ENCODE measurements around the gene ELMO1.

Gene ELMO1

DNA sequence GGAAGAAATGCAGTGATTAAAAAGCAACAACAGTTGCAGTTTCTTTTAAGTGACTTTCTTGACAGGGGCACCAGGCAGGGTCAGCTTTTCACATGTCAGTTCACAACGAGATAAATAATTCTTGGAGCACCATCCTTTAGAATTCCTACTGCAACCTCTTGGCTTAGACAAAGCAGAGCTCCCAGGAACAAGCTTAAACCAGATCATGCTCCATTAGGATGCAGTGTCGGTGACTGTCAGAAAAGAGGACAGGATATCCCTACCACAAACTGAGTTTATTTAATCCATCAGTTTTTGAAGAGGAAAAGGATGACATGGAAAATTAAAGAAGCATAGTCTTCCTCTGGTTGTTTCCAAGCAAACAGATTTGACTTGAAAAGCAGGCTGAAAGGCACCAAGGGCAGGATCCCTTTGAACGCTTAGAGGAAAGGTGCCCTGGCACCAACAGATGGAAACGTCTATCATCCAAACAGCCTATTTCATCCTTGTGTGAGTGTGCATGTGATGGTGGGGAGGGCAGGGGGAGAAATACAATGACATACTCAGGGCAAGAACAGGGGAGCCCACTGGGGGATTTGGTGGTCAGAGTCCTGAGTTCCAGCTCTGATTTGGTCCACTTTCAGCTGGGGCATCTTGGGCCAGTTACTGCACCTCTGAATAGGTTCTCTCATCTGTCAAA lies 392.3 kb downstream of the ELMO1 start:
- Histone ChIP-seq H3K27ac (no peak overlapping the region), H3K4me1 (peaks cover 0 to 4% (median 0%) of the 10 kb centered on the region in 4 donors), H3K4me3 (no peak overlapping the region), H3K9me3 (no peaks in the 10 kb centered on the region), H3K27me3 (no peaks in the 10 kb centered on the region), H3K36me3 (no peaks in the 10 kb centered on the region)
- TF ChIP-seq, protein P1, sequence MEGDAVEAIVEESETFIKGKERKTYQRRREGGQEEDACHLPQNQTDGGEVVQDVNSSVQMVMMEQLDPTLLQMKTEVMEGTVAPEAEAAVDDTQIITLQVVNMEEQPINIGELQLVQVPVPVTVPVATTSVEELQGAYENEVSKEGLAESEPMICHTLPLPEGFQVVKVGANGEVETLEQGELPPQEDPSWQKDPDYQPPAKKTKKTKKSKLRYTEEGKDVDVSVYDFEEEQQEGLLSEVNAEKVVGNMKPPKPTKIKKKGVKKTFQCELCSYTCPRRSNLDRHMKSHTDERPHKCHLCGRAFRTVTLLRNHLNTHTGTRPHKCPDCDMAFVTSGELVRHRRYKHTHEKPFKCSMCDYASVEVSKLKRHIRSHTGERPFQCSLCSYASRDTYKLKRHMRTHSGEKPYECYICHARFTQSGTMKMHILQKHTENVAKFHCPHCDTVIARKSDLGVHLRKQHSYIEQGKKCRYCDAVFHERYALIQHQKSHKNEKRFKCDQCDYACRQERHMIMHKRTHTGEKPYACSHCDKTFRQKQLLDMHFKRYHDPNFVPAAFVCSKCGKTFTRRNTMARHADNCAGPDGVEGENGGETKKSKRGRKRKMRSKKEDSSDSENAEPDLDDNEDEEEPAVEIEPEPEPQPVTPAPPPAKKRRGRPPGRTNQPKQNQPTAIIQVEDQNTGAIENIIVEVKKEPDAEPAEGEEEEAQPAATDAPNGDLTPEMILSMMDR (IDR thresholded peaks at IDR 0.05): no peak
- no peak for DNase-seq
- intact Hi-C loops (cut with DNase I; ENCODE audit: low total_unique reads): no loop called here

DNA sequence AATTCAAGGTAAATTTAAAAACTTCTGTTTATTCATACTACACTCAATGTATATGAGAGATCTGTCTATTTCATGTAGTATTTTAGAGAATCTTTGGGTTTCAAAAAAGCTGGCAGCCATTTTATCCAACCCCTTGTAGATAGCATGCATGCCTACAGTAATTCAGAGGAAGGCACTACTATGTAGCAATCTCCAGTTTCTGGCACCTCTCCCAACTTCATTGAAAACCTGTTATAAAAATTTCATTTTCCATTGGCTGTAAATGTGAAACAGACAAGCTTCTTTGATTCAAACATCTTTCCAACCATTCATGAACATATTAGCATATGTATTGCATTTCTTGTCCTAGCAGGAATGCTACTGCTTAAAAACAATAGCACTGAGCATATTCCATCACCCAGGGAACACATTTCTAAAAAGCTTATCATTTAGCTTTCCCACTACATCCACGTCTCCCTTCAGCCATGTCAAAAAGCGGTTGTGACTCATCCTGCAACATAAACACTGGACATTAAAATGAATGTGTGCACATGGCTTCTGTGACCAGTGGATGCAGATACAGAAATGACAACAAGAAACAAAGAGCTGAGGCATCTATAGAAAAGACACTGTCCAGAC lies 393.9 kb downstream of the ELMO1 start:
- H3K4me3 ChIP-seq: no peak overlapping the region
- intact Hi-C loops (cut with DNase I; ENCODE audit: low total_unique reads): no loop called here
- no peaks in the 10 kb centered on the region for H3K36me3 ChIP-seq
- H3K27me3 ChIP-seq: no peaks in the 10 kb centered on the region
- no peaks in the 10 kb centered on the region for H3K9me3 ChIP-seq
- H3K27ac ChIP-seq: no peak overlapping the region
- DNase-seq: no peak
- H3K4me1 ChIP-seq: peaks cover 0 to 4% (median 0%) of the 10 kb centered on the region in 4 donors
- TF ChIP-seq, protein P1 (IDR thresholded peaks at IDR 0.05): no peak

DNA sequence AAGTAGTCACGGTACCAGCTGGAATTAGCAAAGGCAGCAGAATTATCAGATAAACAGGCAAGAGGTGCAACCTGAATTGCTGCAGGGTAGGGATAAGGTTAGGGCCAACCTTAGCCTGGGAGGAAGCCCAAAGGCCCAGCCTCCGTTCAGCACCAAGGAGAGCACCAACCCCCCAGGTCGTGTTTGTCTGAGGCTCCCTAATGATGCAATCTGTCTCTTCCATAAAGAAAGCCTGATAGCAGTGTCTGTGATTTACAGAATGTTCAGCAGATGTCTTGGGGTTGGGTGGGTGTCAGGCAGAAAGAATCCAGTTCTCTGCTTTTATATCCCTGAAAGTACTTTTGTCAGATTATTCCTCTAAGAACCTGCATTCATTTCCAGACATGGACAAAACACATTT lies 396.0 kb downstream of the ELMO1 start:
- no peaks in the 10 kb centered on the region for H3K36me3 ChIP-seq

DNA sequence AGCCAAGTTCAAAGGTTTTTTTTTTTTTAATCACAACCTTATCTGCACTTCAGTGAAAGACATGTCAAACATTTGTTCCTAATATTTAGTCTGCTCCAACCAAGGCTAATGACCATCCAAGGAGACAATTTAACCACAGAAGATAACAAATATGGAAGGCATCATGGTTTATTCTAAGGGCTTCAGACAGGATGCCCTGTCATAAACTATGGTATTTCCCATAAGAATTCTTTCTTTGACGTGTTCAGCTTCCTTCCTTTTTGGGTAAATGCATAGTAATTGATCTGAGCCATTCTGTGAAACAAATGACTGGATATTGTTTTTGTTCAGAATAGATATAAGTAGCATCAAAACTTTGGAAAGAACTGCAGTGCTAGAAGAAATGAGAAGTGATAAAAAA lies 397.9 kb downstream of the ELMO1 start:
- TF ChIP-seq, protein P1 (IDR thresholded peaks at IDR 0.05): no peak
- no peak overlapping the region for H3K27ac ChIP-seq
- H3K4me3 ChIP-seq: no peak overlapping the region
- intact Hi-C loops (cut with DNase I; ENCODE audit: low total_unique reads): no loop called here
- H3K4me1 ChIP-seq: peaks cover 0 to 2% (median 0%) of the 10 kb centered on the region in 4 donors
- H3K27me3 ChIP-seq: no peaks in the 10 kb centered on the region
- no peaks in the 10 kb centered on the region for H3K36me3 ChIP-seq
- no peaks in the 10 kb centered on the region for H3K9me3 ChIP-seq
- no peak for DNase-seq

More for the DNA sequence above, 396.0 kb downstream of the ELMO1 start:
- Histone ChIP-seq H3K9me3 (no peaks in the 10 kb centered on the region), H3K27ac (no peak overlapping the region), H3K4me1 (no peaks in the 10 kb centered on the region), H3K27me3 (no peaks in the 10 kb centered on the region), H3K4me3 (no peak overlapping the region)
- intact Hi-C loops (cut with DNase I; ENCODE audit: low total_unique reads): no loop called here
- TF ChIP-seq, protein P1 (IDR thresholded peaks at IDR 0.05): no peak
- DNase-seq: no peak

DNA sequence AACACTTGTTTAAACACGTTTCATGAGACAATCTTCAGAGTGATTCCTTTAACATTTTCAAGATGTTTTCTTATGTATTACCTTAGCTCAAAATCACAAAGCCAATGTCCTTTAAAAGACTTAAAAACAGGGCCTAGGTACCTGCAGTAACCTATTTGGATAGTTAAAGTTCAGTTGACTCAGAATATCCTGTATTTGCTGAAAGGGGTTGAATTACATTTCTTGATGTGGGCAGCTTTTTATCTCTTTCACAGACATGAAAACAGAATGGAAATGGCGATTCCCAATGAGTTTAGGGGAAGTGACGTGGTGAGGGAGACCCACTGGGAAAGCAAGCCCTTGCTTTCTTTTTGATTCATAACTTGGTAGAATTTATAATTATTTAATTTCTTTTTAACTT lies 400.0 kb downstream of the ELMO1 start:
- Histone ChIP-seq H3K27ac (no peak overlapping the region), H3K4me3 (no peak overlapping the region), H3K36me3 (no peaks in the 10 kb centered on the region), H3K27me3 (no peaks in the 10 kb centered on the region), H3K4me1 (peaks cover 0 to 4% (median 0%) of the 10 kb centered on the region in 4 donors), H3K9me3 (no peaks in the 10 kb centered on the region)
- intact Hi-C loops (cut with DNase I; ENCODE audit: low total_unique reads): no loop called here
- DNase-seq: no peak
- TF ChIP-seq, protein P1 (IDR thresholded peaks at IDR 0.05): no peak

All from tibial artery (tissue), 4 donors.